H1 (cell line): ENCODE measurements around the gene PITPNC1. TPM values are rescaled to one million over a fixed set of nuclear protein-coding genes. Genes with fewer than 3 reads are reported as not detected.
A peak's percentile ranks its signal among the peaks of the same experiment; 100 is the strongest.

Experiments used
- CTCF ChIA-PET: fragments of 300-600 bp; sonication (Branson Sonifier 250); formaldehyde crosslinking; loops from one replicate; lab custom pipeline; 2021; ENCODE audit not compliant: partially characterized antibody; lab: Charles Lee
- POLR2A ChIA-PET: fragments of 300-600 bp; sonication (Branson Sonifier 250); formaldehyde crosslinking; loops from one replicate; lab custom pipeline; 2021; ENCODE audit warnings: inconsistent platforms; ENCODE audit not compliant: partially characterized antibody; lab: Charles Lee
- DNase-seq, 2 experiments: peaks; one replicate each; pipeline versions ENCODE4 v3.0.0 to v3.0.0-alpha.2; 2010 to 2022; ENCODE audit warnings: low spot score in 2 of 2, low read depth in 1 of 2, mixed read lengths in 1 of 2
- FAIRE-seq: peaks from 2 replicates; lab custom pipeline; 2011; peaks lifted over from hg19 to GRCh38; lab: Jason Lieb, UNC
- H2AFZ ChIP-seq: 2 replicates; pipeline ENCODE4 v1.8.1; 2012; ENCODE audit warnings: low read length, inconsistent platforms
- H2AK5ac ChIP-seq: 2 replicates; pipeline ENCODE4 v1.6.1; 2013; ENCODE audit warnings: low read depth, low read length
- H2BK120ac ChIP-seq: replicated peaks from 2 replicates; pipeline ENCODE3; 2013; ENCODE audit warnings: low read depth, low read length, inconsistent platforms
- H2BK12ac ChIP-seq: 2 replicates; pipeline ENCODE4 v1.6.1; 2013; ENCODE audit warnings: low read depth, low read length
- H2BK15ac ChIP-seq: 2 replicates; pipeline ENCODE4 v1.6.1; 2013; ENCODE audit warnings: low read length
- H2BK20ac ChIP-seq: 2 replicates; pipeline ENCODE4 v1.6.1; 2013; ENCODE audit warnings: low read length
- H2BK5ac ChIP-seq: 2 replicates; pipeline ENCODE4 v1.6.1; 2013; ENCODE audit warnings: low read depth, low read length
- H3K14ac ChIP-seq: 2 replicates; pipeline ENCODE4 v1.6.1; 2013; ENCODE audit warnings: inconsistent platforms; ENCODE audit not compliant: insufficient read length
- H3K18ac ChIP-seq: 2 replicates; pipeline ENCODE4 v1.6.1; 2013; ENCODE audit warnings: low read length; ENCODE audit errors: extremely low read depth
- H3K23ac ChIP-seq: 2 replicates; pipeline ENCODE4 v1.6.1; 2013; ENCODE audit warnings: inconsistent platforms; ENCODE audit not compliant: insufficient read length
- H3K23me2 ChIP-seq: 2 replicates; pipeline ENCODE4 v1.6.1; 2013; ENCODE audit warnings: low read depth, low read length
- H3K27ac ChIP-seq: 2 replicates; pipeline ENCODE4 v1.6.1; 2011; ENCODE audit warnings: low read depth, low read length, inconsistent platforms
- H3K27me3 ChIP-seq, 4 experiments: replicated peaks in 1 of 4; 1 replicate in 1 of 4; 2 replicates in 3 of 4; pipeline versions ENCODE4 v1.6.1 to v1.8.1; 2011 to 2013; ENCODE audit warnings: low read length in 3 of 4, mild to moderate bottlenecking in 3 of 4, inconsistent platforms in 2 of 4, mixed read lengths in 2 of 4, moderate library complexity in 1 of 4; ENCODE audit not compliant: control insufficient read depth in 3 of 4, insufficient read depth in 3 of 4; ENCODE audit errors: extremely low read depth in 1 of 4
- H3K36me3 ChIP-seq, 4 experiments: 2 replicates each; pipeline versions ENCODE4 v1.6.1 to v1.8.1; 2011 to 2013; ENCODE audit warnings: mild to moderate bottlenecking in 4 of 4, low read length in 3 of 4, moderate library complexity in 2 of 4, control low read depth in 1 of 4, inconsistent platforms in 1 of 4; ENCODE audit not compliant: insufficient read depth in 4 of 4, control insufficient read depth in 2 of 4
- H3K4ac ChIP-seq: replicated peaks from 2 replicates; pipeline ENCODE3; 2013; ENCODE audit warnings: low read length, low read depth, mixed read lengths, inconsistent platforms; ENCODE audit not compliant: insufficient read length
- H3K4me1 ChIP-seq, 4 experiments: replicated peaks in 1 of 4; 1 replicate in 1 of 4; 2 replicates in 3 of 4; pipeline versions ENCODE4 v1.6.1 to v1.8.1; 2011 to 2013; ENCODE audit warnings: low read length in 3 of 4, inconsistent platforms in 2 of 4, mixed read lengths in 1 of 4; ENCODE audit not compliant: insufficient read depth in 4 of 4, control insufficient read depth in 3 of 4
- H3K4me2 ChIP-seq, 2 experiments: 2 replicates each; pipeline versions ENCODE4 v1.6.1 to v1.8.1; 2011 to 2013; ENCODE audit warnings: low read depth in 2 of 2, low read length in 2 of 2, control low read depth in 1 of 2, inconsistent platforms in 1 of 2, mild to moderate bottlenecking in 1 of 2; ENCODE audit not compliant: insufficient read depth in 1 of 2
- H3K4me3 ChIP-seq, 4 experiments: fragments of 200-600, 300-600 bp in 1 of 4; sonication (generic), shearing (Covaris generic), sonication (Bioruptor Twin) in 1 of 4; 2 replicates each; pipeline versions ENCODE4 v1.5.1 to v1.8.1; 2011 to 2016; ENCODE audit warnings: low read length in 4 of 4, low read depth in 3 of 4, control low read depth in 2 of 4, inconsistent platforms in 2 of 4, mild to moderate bottlenecking in 2 of 4, mixed read lengths in 1 of 4, moderate library complexity in 1 of 4; ENCODE audit not compliant: insufficient read depth in 2 of 4; ENCODE audit errors: extremely low read depth in 1 of 4
- H3K56ac ChIP-seq: replicated peaks from 2 replicates; pipeline ENCODE3; 2013; ENCODE audit warnings: low read depth, mild to moderate bottlenecking, mixed read lengths, low read length, inconsistent platforms; ENCODE audit not compliant: insufficient read length
- H3K79me1 ChIP-seq: 2 replicates; pipeline ENCODE4 v1.6.1; 2013; ENCODE audit warnings: low read depth, low read length, control low read depth
- H3K79me2 ChIP-seq, 2 experiments: 2 replicates each; pipeline versions ENCODE4 v1.6.1 to v1.8.1; 2012 to 2013; ENCODE audit warnings: low read length in 2 of 2, mild to moderate bottlenecking in 2 of 2, inconsistent platforms in 1 of 2; ENCODE audit not compliant: insufficient read depth in 2 of 2, control insufficient read depth in 1 of 2
- H3K9ac ChIP-seq, 4 experiments: replicated peaks in 1 of 4; 1 replicate in 1 of 4; 2 replicates in 3 of 4; pipeline versions ENCODE4 v1.6.1 to v1.8.1; 2011 to 2013; ENCODE audit warnings: low read depth in 3 of 4, low read length in 3 of 4, control low read depth in 2 of 4, mild to moderate bottlenecking in 2 of 4, moderate library complexity in 2 of 4, inconsistent platforms in 1 of 4; ENCODE audit errors: extremely low read depth in 1 of 4
- H3K9me3 ChIP-seq, 2 experiments: 2 replicates each; pipeline versions ENCODE4 v1.6.1 to v1.8.1; 2012 to 2013; ENCODE audit warnings: mild to moderate bottlenecking in 2 of 2, moderate library complexity in 2 of 2, control low read depth in 1 of 2, inconsistent platforms in 1 of 2, low read depth in 1 of 2, low read length in 1 of 2, mixed read lengths in 1 of 2; ENCODE audit not compliant: insufficient read depth in 2 of 2
- H4K20me1 ChIP-seq, 2 experiments: replicated peaks in 1 of 2; 2 replicates each; pipeline versions ENCODE3 to v1.8.1; 2011 to 2013; ENCODE audit warnings: inconsistent platforms in 2 of 2, low read length in 2 of 2, mild to moderate bottlenecking in 1 of 2; ENCODE audit not compliant: insufficient read depth in 2 of 2, control insufficient read depth in 1 of 2
- H4K5ac ChIP-seq: 2 replicates; pipeline ENCODE4 v1.6.1; 2013; ENCODE audit warnings: low read length, low read depth, mixed read lengths, inconsistent platforms; ENCODE audit not compliant: insufficient read length
- H4K8ac ChIP-seq: 2 replicates; pipeline ENCODE4 v1.8.0; 2013; ENCODE audit warnings: mild to moderate bottlenecking, moderate library complexity, low read length, inconsistent platforms; ENCODE audit not compliant: insufficient read depth; ENCODE audit errors: extremely low read depth
- H4K91ac ChIP-seq: replicated peaks from 2 replicates; pipeline ENCODE3; 2013; ENCODE audit warnings: low read length, mixed read lengths, inconsistent platforms; ENCODE audit not compliant: insufficient read length
- ASH2L ChIP-seq: fragments of 200-600, 300-600 bp; sonication (generic); IDR thresholded peaks from one replicate; pipeline ENCODE4 v1.7.1; 2017; ENCODE audit warnings: low read length
- E2F6 ChIP-seq: IDR thresholded peaks from 2 replicates; pipeline ENCODE4 v1.6.1; 2012; ENCODE audit warnings: inconsistent platforms
- NANOG ChIP-seq: IDR thresholded peaks from 2 replicates; pipeline ENCODE4 v1.6.1; 2011; ENCODE audit warnings: low read length, low read depth, mild to moderate bottlenecking, inconsistent platforms; ENCODE audit not compliant: insufficient read depth, poor library complexity, severe bottlenecking
- SAP30 ChIP-seq: fragments of 300-600 bp; sonication (generic); IDR thresholded peaks from 2 replicates; pipeline ENCODE4 v1.7.1; 2012; ENCODE audit warnings: low read length, moderate library complexity, mild to moderate bottlenecking, inconsistent platforms; ENCODE audit not compliant: insufficient read depth, insufficient replicate concordance
- WGBS, 2 experiments: shearing (Covaris generic) in 1 of 2; methylation state at CpG; one replicate each; pipeline versions ENCODE4 v1.1.6 to v1.1.7; 2013 to 2015; ENCODE audit warnings: low lambda C conversion rate in 2 of 2, mixed read lengths in 2 of 2, inconsistent platforms in 1 of 2, low coverage in 1 of 2, missing lambda C conversion rate in 1 of 2; ENCODE audit not compliant: insufficient replicate concordance in 2 of 2, insufficient coverage in 1 of 2, insufficient read length in 1 of 2; ENCODE audit errors: extremely low coverage in 1 of 2, missing lambda C conversion rate in 1 of 2; 5-methylcytosine and 5-hydroxymethylcytosine counted together
- polyA plus RNA-seq, 7 experiments: library from polyadenylated mRNA; depleted of rRNA in 3 of 7; stranded (reverse) in 5 of 7; unstranded in 2 of 7; fragments of >200 nt in 5 of 7; fragments of 200-250 nt in 2 of 7; gene quantifications; 1 replicate in 5 of 7; 2 replicates in 1 of 7; 4 replicates in 1 of 7; pipeline versions ENCODE4 v1.2.1 to v1.2.3, GENCODE V29; 2011 to 2013; ENCODE audit warnings: missing spikeins in 2 of 7, mixed read lengths in 2 of 7
- total RNA-seq: library from RNA; stranded (reverse); fragmentation: NEBNext Ultra II Directional; extraction: Animal tissue kit (Norgen Biotek cat#: 25700); gene quantifications from 2 replicates; pipeline ENCODE4 v1.2.1, GENCODE V29; 2021
- TF ChIP-seq, protein P1 (sequence below): IDR thresholded peaks from 2 replicates; pipeline ENCODE4 v1.6.1; 2011; ENCODE audit warnings: low read depth, mild to moderate bottlenecking, low read length; ENCODE audit not compliant: insufficient read depth

The PITPNC1 gene
- total and polyA plus RNA-seq, 2 of the 8 experiments (the other 6 are each of a cell fraction or from before 2014, with no cell fraction given) = 17.6 to 54.7 TPM

DNA sequence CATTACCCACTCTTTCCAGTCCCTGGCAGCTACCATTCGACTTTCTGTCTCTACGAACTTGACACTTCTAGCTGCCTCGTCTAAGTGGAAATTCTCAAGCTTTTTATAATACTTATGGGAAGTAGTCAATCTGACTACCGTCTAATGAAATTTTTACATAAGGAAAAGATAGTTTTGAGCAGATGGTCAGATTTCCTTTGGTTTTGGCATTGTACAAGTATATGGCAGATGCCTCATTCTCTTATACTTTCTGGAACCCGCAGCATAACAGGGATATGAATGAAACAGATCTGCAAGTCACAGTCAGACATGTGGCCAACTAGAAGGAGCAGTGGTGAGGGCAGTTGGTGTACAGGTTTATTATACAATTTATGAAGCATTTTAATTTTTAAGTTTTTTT, 146.0 kb downstream of the PITPNC1 start:
- H3K23me2 ChIP-seq = no peaks in the 10 kb centered on the region
- H3K9me3 ChIP-seq = no peaks in the 10 kb centered on the region
- no peak overlapping the region for H2BK20ac ChIP-seq
- H3K4ac ChIP-seq = no peak overlapping the region
- ChIA-PET CTCF (interaction anchor here (0.7 to 1.2 kb wide), 6 partner anchors 12 to 155 kb away, joined by 3 to 5 read pairs (median 3); no protein-coding TSS in a partner anchor), POLR2A (interaction anchor here (0.6 to 0.7 kb wide), 2 partner anchors 258 to 455 kb away, joined by 3 read pairs; no protein-coding TSS in a partner anchor)
- no peak overlapping the region for H2BK120ac ChIP-seq
- no peaks in the 10 kb centered on the region for H3K36me3 ChIP-seq
- H4K8ac ChIP-seq = no peak overlapping the region
- H4K91ac ChIP-seq = peak overlapping the region; percentile 35
- no peak overlapping the region for H3K4me3 ChIP-seq
- peaks cover 0 to 38% of the 10 kb centered on the region in 2 experiments; a peak in 3 of 4 replicates for H3K79me2 ChIP-seq
- H3K9ac ChIP-seq = no peak overlapping the region
- peaks cover 2% of the 10 kb centered on the region; the same call in 1 of the 2 replicates for H3K79me1 ChIP-seq
- H4K5ac ChIP-seq = no peak overlapping the region
- H2BK5ac ChIP-seq = peak overlapping the region; percentile 11; the same call in 1 of the 2 replicates
- no peak overlapping the region for H2AK5ac ChIP-seq
- WGBS, 2 experiments = 80% methylated on average over 5 of the region's 5 CpGs; no CpG with 5 or more reads in 1 of the 2 experiments
- no peak for FAIRE-seq
- no peak overlapping the region for H3K18ac ChIP-seq
- no peak overlapping the region; a peak in 1 of 4 replicates for H3K4me2 ChIP-seq
- no peak for DNase-seq
- peaks cover 0 to 5% of the 10 kb centered on the region in 2 experiments for H4K20me1 ChIP-seq
- no peak overlapping the region for H3K23ac ChIP-seq
- no peak overlapping the region for H3K56ac ChIP-seq
- no peak for TF ChIP-seq NANOG
- TF ChIP-seq ASH2L = no peak
- TF ChIP-seq E2F6 = no peak
- no peak for TF ChIP-seq SAP30
- TF ChIP-seq, protein P1, sequence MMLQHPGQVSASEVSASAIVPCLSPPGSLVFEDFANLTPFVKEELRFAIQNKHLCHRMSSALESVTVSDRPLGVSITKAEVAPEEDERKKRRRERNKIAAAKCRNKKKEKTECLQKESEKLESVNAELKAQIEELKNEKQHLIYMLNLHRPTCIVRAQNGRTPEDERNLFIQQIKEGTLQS = no peak
- H2BK15ac ChIP-seq = no peak overlapping the region
- H3K27ac ChIP-seq = no peak overlapping the region
- no peaks in the 10 kb centered on the region for H3K27me3 ChIP-seq
- peak overlapping the region; percentile 45; the same call in 1 of the 2 replicates for H2BK12ac ChIP-seq
- no peak overlapping the region for H2AFZ ChIP-seq
- H3K14ac ChIP-seq = no peak overlapping the region
- H3K4me1 ChIP-seq = peaks cover 10 to 22% (median 17%) of the 10 kb centered on the region in 4 experiments
